ENCODE measurements around the gene FDXR.
A peak's percentile ranks its signal among the peaks of the same experiment; 100 is the strongest.
"Not testable (repeated sequence)": the region's sequence is repeated elsewhere in the genome, so short reads cannot be mapped to it uniquely, and the experiment has no call there.

FDXR gene

DNA sequence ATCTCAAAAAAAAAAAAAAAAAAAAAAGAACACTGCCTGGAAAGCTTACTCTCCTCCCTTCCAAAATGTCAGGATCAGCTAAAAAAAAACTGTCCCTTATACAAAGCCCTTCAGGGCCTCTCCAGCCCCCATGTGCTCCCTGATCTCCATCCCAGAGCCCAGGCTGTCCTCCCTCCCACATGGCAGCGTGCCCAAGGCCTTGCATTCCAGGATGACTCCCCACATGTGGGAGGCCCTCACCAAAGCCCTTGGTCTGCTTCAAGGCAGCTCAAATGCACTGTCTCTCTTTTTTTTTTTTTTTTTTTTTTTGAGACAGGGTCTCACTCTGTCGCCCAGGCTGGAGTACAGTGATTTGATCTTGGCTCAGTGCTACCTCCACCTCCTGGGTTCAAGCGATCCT, 2.3 kb downstream of the FDXR start:
- no peak for DNase-seq

DNA sequence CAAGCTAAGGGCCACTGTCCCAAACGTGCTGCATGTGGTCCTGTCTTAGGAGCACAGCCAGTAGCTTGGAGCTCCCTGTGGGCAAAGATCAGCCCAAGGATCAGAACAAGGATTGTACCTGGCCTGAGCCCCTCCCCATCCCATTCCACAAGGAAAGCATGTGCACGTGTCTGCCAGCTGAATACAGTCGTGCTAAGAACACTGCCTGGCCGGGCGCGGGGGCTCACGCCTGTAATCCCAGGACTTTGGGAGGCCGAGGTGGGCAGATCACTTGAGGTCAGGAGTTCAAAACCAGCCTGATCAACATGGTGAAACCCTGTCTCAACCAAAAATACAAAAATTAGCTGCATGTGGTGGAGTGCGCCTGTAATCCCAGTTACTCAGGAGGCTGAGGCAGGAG, 2.8 kb downstream of the FDXR start:
- not testable (repeated sequence) for DNase-seq

DNA sequence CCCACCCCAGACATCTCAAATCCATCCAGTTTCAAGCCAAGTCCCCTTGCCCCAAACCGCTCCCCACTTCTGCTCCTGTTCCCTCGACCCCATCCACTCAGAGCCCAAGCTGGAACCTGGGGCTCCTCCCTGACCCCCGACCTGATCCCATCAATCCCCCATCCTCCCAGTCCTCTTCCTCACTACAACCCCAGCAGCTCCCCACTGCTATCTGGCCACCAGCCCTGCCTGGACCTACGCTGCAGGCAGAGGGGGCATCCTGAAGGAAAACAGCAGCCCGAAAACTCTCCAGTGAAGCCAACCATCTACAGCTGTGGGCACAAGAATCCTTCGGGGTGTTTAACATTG, 3.9 kb downstream of the FDXR start:
- no peak for DNase-seq

DNA sequence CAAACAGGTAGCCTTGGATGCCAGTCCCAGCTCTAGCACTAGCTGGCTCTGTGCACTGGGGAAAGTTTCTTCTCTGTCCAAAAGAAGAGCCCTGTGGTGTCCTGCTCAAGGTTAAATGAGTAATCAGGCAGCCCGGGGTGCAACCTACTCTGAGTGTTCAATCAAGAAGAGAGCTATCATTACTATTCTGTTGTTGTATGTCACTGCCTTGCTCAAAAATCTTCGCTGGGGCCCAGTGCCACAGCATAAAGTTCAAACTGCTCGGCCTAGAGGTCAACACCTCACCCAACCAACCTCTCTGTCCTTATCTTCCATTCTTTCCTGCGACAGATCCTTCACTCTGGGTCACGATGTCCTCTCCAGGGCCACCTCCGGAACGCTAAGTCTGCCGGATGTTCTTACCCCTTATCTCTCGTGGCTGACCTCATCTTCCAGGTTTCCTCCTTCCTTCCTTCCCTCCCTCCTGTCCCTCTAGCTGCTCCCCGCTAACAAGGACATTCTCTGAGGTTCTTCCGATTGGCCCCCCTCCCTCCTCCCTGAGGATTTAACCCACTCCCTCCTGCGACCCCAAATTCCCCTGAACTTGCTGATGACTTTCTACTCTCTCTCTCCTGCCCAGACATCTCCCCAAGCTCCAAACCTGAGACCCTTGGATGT, 4.4 kb downstream of the FDXR start:
- no peak for DNase-seq

DNA sequence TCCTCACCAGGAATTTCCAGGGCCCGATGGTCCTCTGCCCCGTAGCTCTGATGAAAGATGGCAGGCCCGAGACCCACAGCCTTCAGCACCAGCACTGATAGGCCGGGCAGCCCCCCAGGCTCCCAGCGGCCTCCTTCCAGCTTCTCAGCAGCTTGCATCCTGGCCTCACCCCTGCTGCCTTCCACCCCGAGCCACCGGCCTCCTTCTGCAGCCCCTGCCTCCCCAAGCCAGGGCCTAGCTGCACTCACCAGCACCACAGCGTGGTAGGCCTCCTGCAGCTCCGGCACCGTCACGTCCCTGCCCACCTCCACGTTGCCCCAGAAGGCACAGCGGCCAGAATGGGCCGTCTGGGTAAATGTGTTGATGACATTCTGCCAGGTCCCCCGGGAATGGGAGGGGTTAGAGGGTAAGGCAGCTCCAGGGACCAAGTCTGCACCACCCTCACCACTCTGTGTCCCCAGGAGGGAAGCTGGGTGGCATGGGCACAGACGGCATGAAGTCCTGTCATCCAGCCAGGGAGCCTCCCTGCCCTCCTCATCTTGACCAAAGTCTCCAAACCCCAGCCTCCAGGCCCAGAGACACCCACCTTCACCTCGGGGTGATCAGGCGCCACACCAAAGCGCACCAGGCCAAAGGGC, 6.5 kb downstream of the FDXR start:
- no peak for DNase-seq

DNA sequence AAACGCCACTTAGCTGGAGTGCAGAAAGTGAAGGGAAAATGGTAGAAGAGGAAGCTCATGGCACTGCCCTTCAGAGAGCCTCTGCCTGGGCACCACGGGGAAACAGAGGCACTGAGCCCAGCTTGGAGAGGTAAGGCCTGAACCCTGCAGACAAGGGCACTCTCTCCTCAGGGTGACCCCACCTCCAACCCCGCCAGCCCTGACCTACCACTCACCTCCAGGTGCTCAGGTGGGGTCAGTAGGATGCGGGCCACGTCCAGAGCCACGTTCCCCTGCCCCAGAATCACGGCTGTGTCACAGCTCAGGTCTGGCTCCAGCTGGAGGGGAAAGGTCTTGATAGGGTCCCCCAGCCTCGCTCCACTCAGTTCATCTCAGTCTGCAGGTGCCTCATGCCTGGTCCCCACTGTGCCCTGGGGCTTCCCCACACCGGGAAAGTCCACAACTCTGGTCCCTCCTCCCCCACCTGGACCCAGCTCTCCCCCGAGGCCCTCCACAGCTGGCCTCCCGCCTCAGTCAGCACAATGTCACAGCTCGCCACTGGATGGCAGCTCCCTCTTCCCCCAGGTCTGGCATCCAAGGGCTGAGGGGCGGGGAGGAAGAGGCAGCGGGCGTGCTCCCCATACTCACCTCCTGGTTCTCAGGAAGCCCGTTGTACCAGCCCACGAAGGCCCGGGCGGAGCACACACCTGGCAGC, 7.1 kb downstream of the FDXR start:
- no peak for DNase-seq

DNA sequence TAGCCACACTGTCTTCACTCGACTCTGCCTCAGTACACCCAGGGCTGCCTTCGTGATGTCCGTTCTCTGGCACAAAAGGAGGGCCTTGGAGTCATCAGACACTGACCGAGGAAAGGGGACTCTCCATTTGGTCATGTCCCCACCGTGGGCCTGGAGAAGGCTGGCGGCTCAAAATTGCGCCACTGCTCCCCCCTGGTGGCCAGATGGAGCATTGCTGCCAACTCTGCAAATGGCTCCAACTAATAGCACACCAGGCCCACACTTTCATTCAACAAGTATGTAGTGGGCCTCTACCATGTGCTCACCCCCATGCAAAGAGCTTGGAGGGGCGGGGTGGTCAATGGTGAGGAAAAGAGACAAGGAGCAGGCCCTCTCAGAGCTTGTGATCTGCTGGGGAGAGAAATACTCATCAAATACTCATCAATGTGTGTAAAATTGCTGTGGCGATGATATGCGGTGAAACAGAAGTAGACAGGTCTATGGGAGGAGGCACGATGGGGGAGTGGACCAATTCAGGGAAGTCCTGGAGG, 7.9 kb downstream of the FDXR start:
- peak; percentile 59 for DNase-seq

DNA sequence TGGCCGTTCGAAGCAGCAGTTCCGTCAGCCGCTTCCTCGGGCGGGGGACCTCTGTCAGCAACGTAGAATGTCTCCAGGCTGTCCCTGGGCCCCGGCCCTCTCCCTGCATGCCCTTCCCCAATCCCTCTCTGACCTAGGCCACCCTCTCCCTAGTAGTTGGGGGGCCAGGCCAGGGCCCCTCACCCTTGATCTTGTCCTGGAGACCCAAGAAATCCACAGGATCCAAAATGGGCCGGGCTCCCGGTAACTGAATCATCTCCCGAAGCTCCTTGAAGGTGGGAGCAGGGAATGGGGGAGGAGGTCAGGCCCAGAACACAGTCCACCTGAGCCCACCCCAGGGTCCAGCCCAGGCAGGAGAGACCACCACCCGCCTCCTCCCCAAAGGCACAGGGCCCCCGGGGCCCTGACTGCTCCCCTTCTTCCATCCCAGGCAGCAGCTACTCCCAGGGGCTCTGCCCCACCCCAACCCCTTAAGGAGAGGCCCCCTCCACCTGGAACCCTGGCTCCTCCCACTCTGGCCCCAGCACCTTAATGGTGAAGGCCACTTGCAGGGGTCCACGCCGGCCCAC, 8.4 kb downstream of the FDXR start:
- no peak for DNase-seq

DNA sequence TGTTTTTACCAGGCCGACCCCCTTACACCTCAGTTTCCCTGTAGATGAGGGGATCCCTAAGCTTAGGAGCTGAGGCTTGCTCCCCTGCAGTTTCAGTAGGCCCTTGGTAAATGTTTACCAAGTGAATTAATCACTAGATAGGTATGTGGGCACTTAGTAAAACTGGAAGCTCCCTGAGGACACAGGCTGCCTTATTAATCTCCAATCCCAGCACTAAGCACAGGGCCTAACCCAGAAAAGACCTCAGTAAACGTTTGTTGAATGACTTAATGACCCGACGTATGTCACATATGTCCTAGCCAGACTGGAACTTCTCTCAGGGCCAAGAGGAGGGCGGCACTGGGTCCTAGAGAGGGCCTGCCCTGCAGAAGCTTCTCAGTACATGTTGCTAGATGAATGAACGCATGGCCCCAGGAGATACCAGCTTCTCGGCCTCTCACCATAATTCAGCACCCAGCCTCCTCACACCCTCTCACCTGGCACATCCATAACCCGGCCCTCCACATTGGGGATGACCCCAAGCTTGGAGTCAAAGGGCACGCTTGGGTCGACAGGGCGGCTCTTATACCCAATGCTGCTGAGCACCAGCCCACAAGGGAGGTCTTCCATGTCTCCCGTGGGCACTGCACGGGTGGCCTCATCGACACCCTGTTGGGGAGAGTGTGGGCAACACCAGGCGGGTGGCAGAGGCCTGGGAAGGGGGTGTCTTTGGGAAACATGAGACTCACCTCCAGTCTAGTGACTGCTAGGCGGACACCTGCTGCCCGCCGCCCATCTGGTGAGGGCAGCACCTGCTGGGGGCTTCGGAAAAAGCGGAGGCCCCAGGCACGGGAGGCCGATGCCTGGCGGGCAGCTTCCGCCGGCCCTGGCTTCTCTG, 9.1 kb downstream of the FDXR start:
- no peak for DNase-seq

DNA sequence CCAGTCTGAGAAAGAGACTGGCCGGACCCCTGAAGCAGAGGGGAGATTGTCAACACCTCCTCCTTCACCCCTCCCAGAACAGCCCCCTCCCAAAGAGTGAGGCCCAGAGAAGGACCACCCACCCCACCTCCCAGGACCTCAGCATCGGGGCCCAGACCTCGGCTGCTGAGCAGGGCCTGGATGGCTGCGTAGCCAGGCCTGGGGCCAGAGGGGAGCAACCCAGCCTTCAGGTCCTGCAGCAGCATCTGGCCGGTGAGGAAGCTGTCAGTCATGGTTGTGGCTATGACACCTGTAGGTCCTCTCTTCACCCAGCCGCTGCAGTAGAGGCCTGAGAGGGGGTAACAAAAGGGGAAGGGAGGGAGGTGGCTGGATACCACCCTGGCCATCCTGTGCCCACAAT, 9.9 kb downstream of the FDXR start:
- no peak for DNase-seq

DNA sequence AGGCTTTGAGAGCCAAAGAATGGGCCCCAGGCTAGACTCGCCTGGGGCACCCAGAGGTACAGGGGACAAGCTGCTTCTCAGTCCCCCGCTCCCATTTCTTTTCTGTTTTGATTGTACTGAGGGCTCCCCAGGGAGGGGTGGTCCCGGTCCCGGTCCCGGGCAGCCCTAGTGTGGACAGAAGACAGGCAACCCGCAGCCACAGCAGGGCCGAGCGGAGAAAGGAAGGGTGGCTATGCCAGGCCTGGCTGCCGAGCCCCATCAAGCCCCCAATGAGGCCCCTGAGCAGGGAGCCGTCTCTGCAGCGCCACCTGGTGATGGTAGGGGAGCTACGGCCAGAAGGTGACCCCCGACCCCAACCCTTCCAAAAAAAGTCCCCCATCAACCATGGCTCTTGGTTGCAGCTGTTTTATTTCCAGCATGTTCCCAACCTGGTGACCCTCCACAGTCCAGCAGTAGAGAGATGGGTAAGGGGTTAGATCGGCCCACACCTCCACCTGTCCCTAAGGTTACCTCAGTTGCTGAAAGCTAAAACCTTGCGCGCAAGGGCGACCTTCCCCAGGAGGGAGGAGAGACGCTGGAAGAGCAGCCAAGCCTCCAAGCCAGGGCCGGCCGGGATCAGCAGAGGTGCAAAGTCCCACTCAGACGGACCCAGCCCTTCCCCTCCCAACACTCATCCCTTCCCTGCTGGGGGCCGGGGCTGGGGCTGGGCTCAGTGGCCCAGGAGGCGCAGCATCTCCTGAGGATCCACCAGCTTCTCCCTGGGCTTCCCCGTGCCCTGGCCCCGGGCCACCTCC, 10.5 kb downstream of the FDXR start:
- peak; percentile 55 for DNase-seq

DNA sequence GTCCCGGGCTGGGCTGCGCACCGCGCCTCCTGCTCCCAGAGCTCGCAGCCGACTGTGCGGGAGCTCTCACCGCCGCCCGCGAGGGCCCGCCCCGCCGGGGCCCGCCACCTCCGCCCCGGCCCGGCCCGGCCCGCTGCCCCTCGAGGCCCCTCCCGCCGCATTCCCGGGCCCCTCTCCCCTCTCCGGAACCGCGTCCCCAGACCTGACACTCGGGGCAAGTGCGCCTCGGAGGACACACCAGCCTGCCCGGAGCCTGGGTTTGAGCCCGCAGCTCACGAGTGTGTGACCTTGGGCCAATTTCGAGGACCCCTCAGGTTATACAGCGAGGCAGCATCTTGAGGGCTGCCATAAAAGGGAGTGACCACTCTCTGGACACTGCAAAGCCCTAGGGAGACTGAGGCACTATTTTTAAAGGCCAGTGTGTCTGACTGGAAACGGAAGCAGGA, 11.1 kb downstream of the FDXR start:
- no peak for DNase-seq

DNA sequence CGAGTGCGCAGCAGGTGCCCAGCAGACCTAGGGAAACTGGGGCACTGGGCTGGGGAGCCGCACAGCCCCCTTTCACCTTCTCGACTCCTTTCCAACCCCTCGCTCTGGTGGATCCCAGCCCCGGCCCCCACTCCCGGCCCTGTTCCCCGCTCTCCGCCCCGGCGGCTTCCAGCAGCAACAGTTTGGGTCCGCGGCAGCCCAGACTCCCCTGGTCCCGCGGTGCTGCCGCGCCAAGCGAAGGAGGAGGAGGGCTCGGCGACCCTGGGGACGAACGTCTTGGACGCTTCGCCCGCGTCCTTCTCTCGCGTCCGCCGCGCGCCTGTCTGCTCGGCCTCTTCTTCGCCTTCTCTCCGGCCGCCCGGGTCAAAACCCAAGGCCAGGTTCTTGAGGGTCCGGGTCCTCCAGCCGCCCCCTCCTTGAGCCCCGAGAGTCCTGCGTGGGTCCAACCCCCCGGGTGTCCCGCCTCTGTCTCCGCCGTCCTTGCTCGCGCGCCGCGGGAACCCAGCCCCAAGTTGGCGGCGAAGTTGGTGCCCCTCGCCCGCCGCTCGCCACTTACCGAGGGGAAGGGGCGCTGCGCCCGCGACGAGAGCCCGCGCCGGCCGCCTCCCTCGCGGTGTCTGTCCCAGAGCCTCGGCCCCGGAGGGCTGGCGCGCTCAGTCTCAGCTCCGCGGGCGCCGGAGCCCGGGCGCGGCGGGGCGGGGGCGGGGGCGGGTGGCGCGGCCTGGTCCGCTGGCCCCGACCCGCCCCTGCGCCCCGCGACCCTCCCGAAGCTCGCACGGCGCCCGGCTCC, 11.7 kb downstream of the FDXR start:
- DNase-seq, result no peak

DNA sequence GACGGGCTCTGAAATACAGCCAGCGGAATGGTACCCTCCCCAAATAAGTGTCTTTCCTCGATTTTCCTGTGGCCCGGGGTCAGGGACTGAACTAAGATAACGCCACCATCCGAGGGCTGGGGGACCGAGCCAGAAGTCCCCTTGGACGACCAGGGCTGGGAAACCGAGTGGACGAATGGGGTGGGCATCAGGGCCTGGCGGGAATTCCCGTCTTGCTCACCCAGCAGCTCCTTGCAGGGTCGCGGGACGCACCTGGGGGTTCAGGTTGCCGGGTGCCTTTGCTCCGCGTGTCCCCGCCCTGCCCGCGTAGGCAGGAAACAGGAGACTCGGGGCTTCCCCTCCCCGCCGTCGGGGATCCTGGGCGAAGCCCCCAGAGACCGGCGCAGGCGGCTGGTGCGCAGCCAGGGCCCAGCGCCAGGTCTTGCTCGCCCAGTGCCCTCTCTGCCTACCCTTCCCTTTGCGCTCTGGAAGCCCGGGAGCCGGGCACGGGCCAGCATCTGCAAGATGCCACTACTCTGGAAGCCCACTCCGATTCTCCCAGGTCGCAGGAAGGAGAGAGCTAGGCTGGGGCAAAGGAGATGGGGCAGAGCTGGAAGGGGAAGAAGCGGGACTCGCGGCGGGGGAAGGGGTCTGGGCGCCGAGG, 12.4 kb downstream of the FDXR start:
- no peak for DNase-seq

DNA sequence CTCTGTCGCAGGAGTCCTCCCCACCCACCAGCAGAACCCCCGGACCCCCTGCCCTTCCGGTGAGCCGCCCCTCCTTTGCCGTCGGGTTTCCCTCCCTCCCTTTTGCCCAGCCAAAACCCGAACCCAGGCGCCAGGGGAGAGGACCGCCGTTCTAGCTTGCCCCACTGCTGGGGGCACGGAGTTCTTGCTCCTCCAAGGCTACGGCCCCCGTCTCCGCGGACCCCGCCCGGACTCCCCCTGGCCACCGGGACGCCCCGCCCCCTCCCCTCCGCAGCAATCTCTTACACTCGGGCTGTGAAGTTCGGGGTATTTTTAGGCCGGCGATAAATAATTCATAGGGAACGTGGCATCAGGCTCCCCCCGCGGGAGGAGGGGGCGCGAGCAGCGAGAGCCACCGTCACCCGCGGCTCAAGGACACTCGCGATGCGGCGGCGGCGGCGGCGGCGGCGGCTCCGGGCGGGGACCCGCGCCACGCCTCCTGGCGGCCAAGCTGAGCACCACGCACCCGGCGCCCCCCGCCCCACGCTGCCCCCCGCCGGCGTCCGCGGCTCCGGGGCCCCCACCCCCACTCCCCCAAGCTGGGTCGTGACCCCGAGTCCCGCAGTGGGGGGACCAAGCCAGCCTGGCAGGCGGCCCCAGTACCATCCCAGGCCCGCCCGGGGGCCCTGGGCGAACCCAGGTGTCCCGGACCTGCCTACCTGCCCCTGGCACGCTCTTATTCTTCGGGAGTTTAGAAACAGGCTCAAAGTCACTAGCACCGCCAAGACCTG, 13.2 kb downstream of the FDXR start, which contains the start of gene GRIN2C:
Gene GRIN2C, minus strand, starts transcription at position 427 of the 770 bp plus-strand sequence. CDS start 4,793 bp downstream, outside the sequence.
- DNase-seq, result no peak

DNA sequence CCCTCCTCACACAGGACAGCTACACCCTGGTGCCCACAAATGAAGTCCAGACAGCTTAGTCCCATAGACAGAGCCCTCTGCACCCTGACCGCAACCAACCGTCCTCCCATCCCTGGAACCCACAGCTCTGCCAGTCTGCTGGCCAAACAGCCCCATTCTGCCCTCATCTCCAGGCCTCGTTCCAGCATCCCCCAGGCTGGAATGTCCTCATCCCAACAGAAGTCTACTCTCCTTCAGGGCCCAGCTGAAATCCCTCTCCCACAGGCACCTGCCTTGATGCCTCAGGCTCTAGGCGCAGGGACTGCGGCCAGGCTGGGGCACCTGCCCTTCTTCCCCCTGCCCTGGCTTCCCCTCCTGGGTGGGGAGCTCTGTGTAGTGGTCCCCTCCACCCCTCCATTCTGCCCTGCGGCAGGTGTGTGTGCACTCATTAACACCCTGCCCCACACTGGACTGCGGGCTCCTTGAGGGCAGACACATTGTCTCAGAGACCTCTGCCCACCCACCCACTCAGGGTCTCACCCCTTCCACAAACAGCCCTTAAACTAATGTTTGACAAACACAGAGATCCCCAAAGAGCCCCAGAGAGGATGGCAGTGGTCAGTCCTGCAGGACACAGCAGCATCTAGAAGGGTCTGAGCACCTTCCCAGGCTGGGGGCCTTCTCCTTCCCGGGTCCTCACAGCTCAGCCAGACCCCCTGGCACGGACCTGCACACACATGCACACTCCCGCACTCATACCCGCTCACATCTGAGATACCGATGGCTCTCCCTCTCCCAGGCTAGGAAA, 13.9 kb downstream of the FDXR start:
- no peak for DNase-seq

DNA sequence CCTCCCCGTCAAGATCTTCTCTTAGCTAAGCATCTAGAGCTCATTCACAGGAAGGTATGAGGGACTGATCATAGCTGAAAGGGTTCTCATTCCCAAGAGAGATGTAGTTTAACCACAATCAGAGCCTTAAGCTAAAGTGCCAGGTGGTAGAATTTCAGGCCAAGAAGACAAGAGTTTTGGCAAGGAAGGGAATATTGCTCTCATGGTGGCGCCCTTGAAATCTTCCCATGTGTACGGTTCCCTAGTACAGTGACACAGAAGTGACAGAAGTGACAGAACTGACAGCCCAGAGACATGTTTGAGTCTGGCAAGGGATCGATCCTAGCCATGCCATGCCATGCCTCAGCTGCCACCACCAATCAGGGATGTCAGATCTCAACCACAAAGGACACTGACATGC, 15.6 kb downstream of the FDXR start:
- DNase-seq, result no peak

DNA sequence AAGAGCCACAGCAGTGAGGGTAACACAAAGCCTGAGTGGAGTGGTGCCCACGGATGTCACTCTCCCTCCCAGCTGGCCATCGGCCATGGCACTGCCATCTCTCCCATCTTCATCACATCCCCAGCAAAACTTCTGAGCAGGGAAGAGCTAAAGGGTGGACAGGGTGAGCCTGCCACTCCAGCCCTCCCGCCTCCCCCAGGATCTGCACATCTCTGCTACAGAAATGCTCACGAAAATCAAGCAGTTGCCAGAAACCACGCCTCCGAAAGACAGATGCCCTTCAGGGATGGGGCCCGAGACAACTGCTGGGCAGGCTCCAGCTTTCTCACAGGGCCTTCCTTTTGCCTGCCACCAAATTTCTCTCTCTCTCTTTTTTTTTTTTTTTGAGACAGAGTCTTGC, 16.7 kb downstream of the FDXR start:
- no peak for DNase-seq

DNA sequence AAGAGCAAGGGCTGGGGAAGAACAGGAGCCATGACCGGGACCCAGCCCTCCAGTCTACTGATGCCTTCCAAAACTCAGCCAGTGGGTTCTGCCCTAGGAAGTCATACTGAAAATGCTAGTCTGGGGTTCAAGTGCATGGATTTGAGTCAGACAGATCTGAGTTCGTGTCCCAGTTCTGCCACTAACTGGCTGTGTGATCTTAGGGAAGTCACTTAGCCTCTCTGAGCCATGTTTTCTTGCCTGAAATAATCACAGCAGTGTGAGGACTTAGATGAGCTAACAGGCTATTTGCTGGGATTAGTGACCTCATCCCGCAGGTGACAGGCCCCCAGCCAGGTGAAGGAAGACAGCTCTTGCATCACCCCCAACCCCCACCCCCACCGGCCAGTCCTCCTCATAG, 17.5 kb downstream of the FDXR start:
- DNase-seq, result no peak
